Pancreas (tissue), 10 donors: ENCODE results near the gene FOXP4. TPM values are rescaled to one million over a fixed set of nuclear protein-coding genes. Genes with fewer than 3 reads are reported as not detected.

Source experiments
- ATAC-seq, 4 donors: fragments of 200-7000 bp; cut with Tn5 transposase; one replicate each; pipeline versions ENCODE4 v1.8.0 to v1.9.1; 2020; ENCODE audit warnings: mild to moderate bottlenecking in 4 of 4, moderate library complexity in 4 of 4
- DNase-seq, 6 donors: peaks; one replicate each; pipeline ENCODE4 v3.0.0-alpha.2; 2020
- FAIRE-seq: peaks from 2 replicates; lab custom pipeline; 2012; peaks lifted over from hg19 to GRCh38; lab: Jason Lieb, UNC
- H3K27ac ChIP-seq, 4 donors: fragments of 200-600 bp; sonication (generic); 1 replicate in 3 of 4; 2 replicates in 1 of 4; pipeline versions ENCODE4 v1.5.0 to v1.8.0; 2020
- H3K27me3 ChIP-seq, 4 donors: fragments of 200-600 bp; one replicate each; pipeline ENCODE4 v1.8.0; 2021
- H3K36me3 ChIP-seq, 3 donors: fragments of 200-600 bp; sonication (generic) in 1 of 3; one replicate each; pipeline versions ENCODE4 v1.5.0 to v1.8.0; 2020 to 2021
- H3K4me1 ChIP-seq, 3 donors: fragments of 200-600 bp; one replicate each; pipeline ENCODE4 v1.8.0; 2021
- H3K4me3 ChIP-seq, 4 donors: fragments of 200-600 bp; sonication (generic) in 2 of 4; one replicate each; pipeline versions ENCODE4 v1.5.0 to v1.8.0; 2020 to 2021
- H3K9me3 ChIP-seq, 4 donors: fragments of 200-600 bp; one replicate each; pipeline ENCODE4 v1.8.0; 2021
- CTCF ChIP-seq, 4 donors: fragments of 200-600 bp; sonication (generic) in 3 of 4; IDR thresholded peaks; one replicate each; pipeline versions ENCODE4 v1.5.0 to v1.8.0; 2021; ENCODE audit warnings: antibody characterized with exemption in 4 of 4
- WGBS, 2 donors: extraction: QIAGEN DNeasy Blood & Tissue Kit; methylation state at CpG; one replicate each; pipeline ENCODE4 v1.1.7; 2013; 5-methylcytosine and 5-hydroxymethylcytosine counted together
- intact Hi-C, 3 donors: fragments of 100-400 bp; cut with DNase I; formaldehyde crosslinking; loops; one replicate each; pipeline versions ENCODE4 v1.11.1 to v1.14.2; 2022
- polyA plus RNA-seq, 2 donors: library from polyadenylated mRNA; stranded (reverse); fragments of 200-250 nt; gene quantifications; one replicate each; pipeline ENCODE4 v1.2.3, GENCODE V29; 2013
- total RNA-seq, 6 donors: library from RNA; stranded (reverse); fragmentation: NEBNext Ultra II Directional in 4 of 6; extraction: Animal tissue kit (Norgen Biotek cat#: 25700) in 4 of 6; gene quantifications; one replicate each; pipeline versions ENCODE4 v1.2.1 to v1.2.4, GENCODE V29; 2021 to 2023
- donor health status: healthy with polysubstance abuse.
- donor health status: DM: no; HTN: no; CAD: no; lungs with moderate emphysema.
- donor health status: DM: no; HTN: no; CAD: no.
- donor health status: control.
- donor health status: control.
- donor health status: Bipolar disorder and iron deficiency.
- donor health status: DM: yes; HTN: yes; CAD: no.
- donor health status: DM: no; HTN: no; CAD: no.
- donor health status: DM: no; HTN: no; CAD: no.
- donor health status: DM: yes; HTN: yes; CAD: no.

FOXP4 gene
- total and polyA plus RNA-seq, 8 donors: 23.1 to 29.3 (median 26.3) TPM

DNA sequence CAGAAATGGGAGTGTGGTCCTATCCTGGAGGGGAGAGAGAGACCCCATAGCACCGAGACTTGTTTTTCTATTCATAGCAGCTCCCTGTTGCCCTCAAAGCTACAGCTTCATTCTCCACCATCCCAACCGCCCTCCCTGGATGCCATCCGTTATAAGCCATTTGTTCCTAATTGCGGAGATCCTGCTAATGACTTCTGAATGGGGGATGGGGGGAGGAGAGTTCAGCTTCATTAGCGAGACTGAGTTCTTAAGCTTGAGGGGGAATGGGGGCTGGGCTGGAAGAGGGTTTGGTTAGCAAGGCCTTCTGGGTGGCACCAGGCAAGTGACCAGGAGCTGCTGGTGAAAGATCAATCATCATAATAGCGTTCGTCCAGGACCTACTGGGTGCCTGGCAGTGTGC is 27.1 kb downstream of the FOXP4 start:
- H3K36me3 ChIP-seq: no peaks in the 10 kb centered on the region
- H3K27me3 ChIP-seq: no peaks in the 10 kb centered on the region
- H3K4me1 ChIP-seq: peaks cover 28 to 48% (median 47%) of the 10 kb centered on the region in 3 donors
- no peak for TF ChIP-seq CTCF (IDR thresholded peaks at IDR 0.05)
- no peak for ATAC-seq
- FAIRE-seq: no peak
- intact Hi-C loops: no loop called here
- WGBS, 2 donors: 77 to 79% methylated on average over 7 of the region's 7 CpGs
- DNase-seq: no peak
- no peak overlapping the region for H3K27ac ChIP-seq
- no peaks in the 10 kb centered on the region for H3K9me3 ChIP-seq
- H3K4me3 ChIP-seq: no peak overlapping the region

GRCh38 chr6:41573985-41574384 is 27.8 kb downstream of the FOXP4 start:
- intact Hi-C loops: no loop called here
- no peaks in the 10 kb centered on the region for H3K9me3 ChIP-seq
- H3K27me3 ChIP-seq: no peaks in the 10 kb centered on the region
- H3K36me3 ChIP-seq: no peaks in the 10 kb centered on the region
- no peak overlapping the region for H3K27ac ChIP-seq
- H3K4me3 ChIP-seq: no peak overlapping the region
- DNase-seq (no peak), ATAC-seq (no peak), FAIRE-seq (no peak)
- H3K4me1 ChIP-seq: peaks cover 30 to 47% (median 47%) of the 10 kb centered on the region in 3 donors
- no peak for TF ChIP-seq CTCF (IDR thresholded peaks at IDR 0.05)
- 90 to 94% methylated on average over 1 of the region's 1 CpG for WGBS, 2 donors

GRCh38 chr6:41575598-41575997 is 29.4 kb downstream of the FOXP4 start:
- no peaks in the 10 kb centered on the region for H3K27me3 ChIP-seq
- peaks cover 32 to 44% (median 43%) of the 10 kb centered on the region in 3 donors for H3K4me1 ChIP-seq
- intact Hi-C loops: no loop called here
- WGBS, 2 donors: 54 to 63% methylated on average over 2 of the region's 2 CpGs
- ATAC-seq: no peak
- FAIRE-seq: no peak
- DNase-seq: peak in 2 of 6 donors; percentile 28 to 62
- H3K27ac ChIP-seq: peak overlapping the region in 3 of 4 donors; percentile 28 to 64 (median 63)
- H3K36me3 ChIP-seq: no peaks in the 10 kb centered on the region
- no peak overlapping the region for H3K4me3 ChIP-seq
- no peak for TF ChIP-seq CTCF (IDR thresholded peaks at IDR 0.05)
- no peaks in the 10 kb centered on the region for H3K9me3 ChIP-seq

DNA sequence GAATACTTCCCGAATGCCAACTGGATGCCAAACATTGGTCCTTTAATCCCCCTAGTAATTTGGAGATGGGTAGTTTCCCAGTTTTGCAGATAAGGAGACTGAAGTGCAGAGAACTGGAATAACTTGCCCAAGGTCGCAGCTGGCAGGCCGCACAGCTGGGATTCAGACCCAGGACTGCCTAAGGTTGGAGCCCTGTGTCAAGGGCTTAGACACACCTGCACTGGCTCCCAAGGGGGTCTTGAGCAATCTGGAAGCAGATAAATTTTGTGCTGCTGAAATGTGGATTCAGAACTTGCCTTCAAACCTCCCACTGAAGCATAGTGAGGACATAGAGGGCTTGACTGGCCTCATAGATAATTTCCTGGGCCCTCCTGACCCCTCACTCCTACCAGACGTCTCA is 30.5 kb downstream of the FOXP4 start:
- peak in 5 of 6 donors; percentile 68 to 80 (median 77) for DNase-seq
- 11 to 14% methylated on average over 4 of the region's 4 CpGs for WGBS, 2 donors
- Histone ChIP-seq H3K36me3 (no peaks in the 10 kb centered on the region), H3K4me1 (peaks cover 39 to 49% (median 49%) of the 10 kb centered on the region in 3 donors), H3K9me3 (no peaks in the 10 kb centered on the region), H3K27ac (peak overlapping the region; percentile 13 to 64 (median 42)), H3K27me3 (no peaks in the 10 kb centered on the region), H3K4me3 (no peak overlapping the region)
- no peak for FAIRE-seq
- intact Hi-C loops: no loop called here
- TF ChIP-seq CTCF (IDR thresholded peaks at IDR 0.05): no peak
- ATAC-seq: peak; percentile 62 to 79 (median 70)

GRCh38 chr6:41577356-41578216 is 31.4 kb downstream of the FOXP4 start:
- H3K27me3 ChIP-seq: no peaks in the 10 kb centered on the region
- DNase-seq (peak in 5 of 6 donors; percentile 51 to 84 (median 60)), FAIRE-seq (no peak), ATAC-seq (peak; percentile 44 to 69 (median 68))
- no peak overlapping the region for H3K4me3 ChIP-seq
- TF ChIP-seq CTCF (IDR thresholded peaks at IDR 0.05): no peak
- H3K36me3 ChIP-seq: no peaks in the 10 kb centered on the region
- peak overlapping the region; percentile 17 to 64 (median 42) for H3K27ac ChIP-seq
- intact Hi-C loops: no loop called here
- WGBS, 2 donors: 28 to 33% methylated on average over 5 of the region's 5 CpGs
- peaks cover 45 to 56% (median 49%) of the 10 kb centered on the region in 3 donors for H3K4me1 ChIP-seq
- no peaks in the 10 kb centered on the region for H3K9me3 ChIP-seq
